Liver (tissue), 9 donors: ENCODE measurements around the gene CSAD. TPM values are rescaled to one million over a fixed set of nuclear protein-coding genes. Genes with fewer than 3 reads are reported as not detected.

Experiments
- DNase-seq: peaks from one replicate; pipeline ENCODE4 v3.0.0-alpha.2; 2017; ENCODE audit warnings: low spot score
- H3K27ac ChIP-seq, 2 donors: one replicate each; pipeline ENCODE4 v1.7.0; 2013; ENCODE audit warnings: inconsistent platforms in 2 of 2, low read length in 2 of 2, control low read depth in 1 of 2, low read depth in 1 of 2, mild to moderate bottlenecking in 1 of 2
- H3K27me3 ChIP-seq, 4 donors: one replicate each; pipeline versions ENCODE4 v1.6.1 to v1.7.0; 2013; ENCODE audit warnings: low read length in 3 of 4, inconsistent platforms in 1 of 4, mild to moderate bottlenecking in 1 of 4, moderate library complexity in 1 of 4; ENCODE audit not compliant: control insufficient read depth in 4 of 4, insufficient read depth in 4 of 4
- H3K36me3 ChIP-seq, 4 donors: one replicate each; pipeline versions ENCODE4 v1.6.1 to v1.7.0; 2013; ENCODE audit warnings: low read length in 3 of 4, mild to moderate bottlenecking in 3 of 4, low read depth in 1 of 4, moderate library complexity in 1 of 4; ENCODE audit not compliant: control insufficient read depth in 4 of 4, insufficient read depth in 3 of 4
- H3K4me1 ChIP-seq, 4 donors: one replicate each; pipeline versions ENCODE4 v1.6.1 to v1.7.0; 2013; ENCODE audit warnings: low read length in 3 of 4, mild to moderate bottlenecking in 3 of 4, moderate library complexity in 1 of 4; ENCODE audit not compliant: control insufficient read depth in 4 of 4, insufficient read depth in 4 of 4
- H3K4me3 ChIP-seq, 3 donors: one replicate each; pipeline versions ENCODE4 v1.6.1 to v1.7.0; 2013; ENCODE audit warnings: low read length in 3 of 3, control low read depth in 1 of 3, low read depth in 1 of 3, mild to moderate bottlenecking in 1 of 3
- H3K9ac ChIP-seq, 2 donors: one replicate each; pipeline ENCODE4 v1.7.0; 2013; ENCODE audit warnings: low read length in 2 of 2, mild to moderate bottlenecking in 2 of 2, moderate library complexity in 2 of 2, control low read depth in 1 of 2, low read depth in 1 of 2
- H3K9me3 ChIP-seq, 4 donors: one replicate each; pipeline versions ENCODE4 v1.6.1 to v1.7.0; 2013; ENCODE audit warnings: low read length in 3 of 4; ENCODE audit not compliant: control insufficient read depth in 4 of 4
- ATF3 ChIP-seq: IDR thresholded peaks from 2 replicates; pipeline ENCODE4 v1.6.1; 2016; ENCODE audit warnings: antibody characterized with exemption
- EGR1 ChIP-seq, 2 donors: IDR thresholded peaks; 2 replicates each; pipeline ENCODE4 v1.6.1; 2016 to 2018; ENCODE audit warnings: antibody characterized with exemption in 2 of 2, low read depth in 2 of 2
- FOXA1 ChIP-seq: IDR thresholded peaks from 2 replicates; pipeline ENCODE4 v1.6.1; 2016; ENCODE audit warnings: antibody characterized with exemption
- FOXA2 ChIP-seq: IDR thresholded peaks from 2 replicates; pipeline ENCODE4 v1.6.1; 2016; ENCODE audit warnings: antibody characterized with exemption
- GABPA ChIP-seq, 2 donors: IDR thresholded peaks in 1 of 2; conservative IDR thresholded peaks in 1 of 2; 2 replicates each; pipeline ENCODE4 v1.6.1; 2016; ENCODE audit warnings: antibody characterized with exemption in 2 of 2, mild to moderate bottlenecking in 1 of 2, moderate library complexity in 1 of 2
- HNF4A ChIP-seq, 2 donors: conservative IDR thresholded peaks; 2 replicates each; pipeline ENCODE4 v1.6.1; 2016; ENCODE audit warnings: antibody characterized with exemption in 2 of 2, mild to moderate bottlenecking in 2 of 2
- HNF4G ChIP-seq: IDR thresholded peaks from 2 replicates; pipeline ENCODE4 v1.6.1; 2016; ENCODE audit warnings: antibody characterized with exemption
- JUND ChIP-seq, 2 donors: IDR thresholded peaks; 2 replicates each; pipeline ENCODE4 v1.6.1; 2016; ENCODE audit warnings: antibody characterized with exemption in 2 of 2
- MAX ChIP-seq: IDR thresholded peaks from 2 replicates; pipeline ENCODE4 v1.6.1; 2016; ENCODE audit warnings: antibody characterized with exemption
- NR2F2 ChIP-seq: IDR thresholded peaks from 2 replicates; pipeline ENCODE4 v1.6.1; 2016; ENCODE audit warnings: antibody characterized with exemption
- RAD21 ChIP-seq, 2 donors: IDR thresholded peaks; 2 replicates each; pipeline ENCODE4 v1.6.1; 2016; ENCODE audit warnings: antibody characterized with exemption in 2 of 2, mild to moderate bottlenecking in 2 of 2
- RXRA ChIP-seq, 2 donors: IDR thresholded peaks; 2 replicates each; pipeline ENCODE4 v1.6.1; 2017 to 2018; ENCODE audit warnings: antibody characterized with exemption in 2 of 2, mild to moderate bottlenecking in 1 of 2
- SP1 ChIP-seq: IDR thresholded peaks from 2 replicates; pipeline ENCODE4 v1.6.1; 2018; ENCODE audit warnings: antibody characterized with exemption, mild to moderate bottlenecking
- TAF1 ChIP-seq: conservative IDR thresholded peaks from 2 replicates; pipeline ENCODE4 v1.6.1; 2016; ENCODE audit warnings: antibody characterized with exemption, mild to moderate bottlenecking
- YY1 ChIP-seq: IDR thresholded peaks from 2 replicates; pipeline ENCODE4 v1.6.1; 2016; ENCODE audit warnings: antibody characterized with exemption, mild to moderate bottlenecking
- ZBTB33 ChIP-seq: IDR thresholded peaks from 2 replicates; pipeline ENCODE4 v1.6.1; 2016; ENCODE audit warnings: antibody characterized with exemption
- WGBS: extraction: QIAGEN DNeasy Blood & Tissue Kit; methylation state at CpG from one replicate; pipeline ENCODE4 v1.1.7; 2013; 5-methylcytosine and 5-hydroxymethylcytosine counted together
- polyA plus RNA-seq, 2 donors: library from polyadenylated mRNA; stranded (reverse) in 1 of 2; unstranded in 1 of 2; fragments of 200-250 nt in 1 of 2; fragments of >200 nt in 1 of 2; fragmentation: Nextera tagmentation in 1 of 2; extraction: Ambion mirVana in 1 of 2; gene quantifications; one replicate each; pipeline versions ENCODE4 v1.2.1 to v1.2.3, GENCODE V29; 2013 to 2015
- total RNA-seq, 2 donors: library from RNA; depleted of rRNA; stranded (reverse); fragments of >200 nt; gene quantifications; one replicate each; pipeline ENCODE4 v1.2.3, GENCODE V29; 2014
- TF ChIP-seq, protein P1 (sequence below): fragments of 150-350 bp; IDR thresholded peaks from 2 replicates; pipeline ENCODE4 v1.5.1; 2017; ENCODE audit warnings: improper control_type of control experiment, low read depth, low read length; ENCODE audit not compliant: missing input control
- TF ChIP-seq, protein P2 (sequence below): IDR thresholded peaks from 2 replicates; pipeline ENCODE4 v1.6.1; 2016; ENCODE audit warnings: antibody characterized with exemption, mild to moderate bottlenecking
- donor health status: healthy.
- donor health status: healthy.
- donor health status: healthy.
- donor health status: healthy.
- donor health status: healthy.

The CSAD gene
- total and polyA plus RNA-seq, 4 donors: 4.4 to 41.5 (median 35.1) TPM

DNA sequence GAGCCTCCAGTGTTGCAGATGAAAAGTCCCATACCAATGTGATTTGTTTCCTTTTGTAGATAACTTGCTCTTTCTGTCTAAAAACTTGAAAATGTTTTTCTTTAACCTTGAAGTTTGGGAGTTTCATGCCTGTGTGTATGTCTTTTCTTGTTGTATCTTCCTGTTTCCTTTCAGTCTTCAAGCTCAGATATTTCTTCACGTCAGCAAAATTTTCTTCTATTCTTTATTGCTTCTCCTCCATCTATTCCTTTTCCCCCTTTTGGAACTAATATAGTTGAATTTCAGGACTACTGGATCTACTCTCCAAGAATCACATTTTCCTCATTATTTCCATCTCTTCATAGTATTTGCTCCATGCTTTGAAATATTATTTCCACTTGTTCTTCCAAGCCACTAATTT is 53.6 kb downstream of the CSAD start:
- no peaks in the 10 kb centered on the region for H3K4me1 ChIP-seq
- H3K27ac ChIP-seq: no peak overlapping the region
- H3K9me3 ChIP-seq: no peaks in the 10 kb centered on the region
- 85% methylated on average over 1 of the region's 1 CpG for WGBS
- TF ChIP-seq RAD21 (IDR thresholded peaks at IDR 0.05) (no peak), HNF4G (no peak), RXRA (IDR thresholded peaks at IDR 0.05) (no peak)
- no peak for DNase-seq
- no peaks in the 10 kb centered on the region for H3K36me3 ChIP-seq
- no peak overlapping the region for H3K4me3 ChIP-seq
- H3K9ac ChIP-seq: no peak overlapping the region
- no peaks in the 10 kb centered on the region for H3K27me3 ChIP-seq

GRCh38 chr12:53124352-53124723 is 56.4 kb downstream of the CSAD start:
- Histone ChIP-seq H3K9me3 (no peaks in the 10 kb centered on the region), H3K27me3 (no peaks in the 10 kb centered on the region), H3K4me1 (no peaks in the 10 kb centered on the region), H3K9ac (no peak overlapping the region), H3K36me3 (no peaks in the 10 kb centered on the region), H3K27ac (no peak overlapping the region), H3K4me3 (no peak overlapping the region)
- TF ChIP-seq FOXA2 (no peak), GABPA (IDR thresholded peaks at IDR 0.05 in 1 of 2, conservative IDR thresholded peaks at IDR 0.05 in 1 of 2) (no peak), EGR1 (IDR thresholded peaks at IDR 0.05; ENCODE audit: low read depth in 2 of 2) (no peak), FOXA1 (no peak), SP1 (no peak), YY1 (no peak), HNF4G (no peak), HNF4A (conservative IDR thresholded peaks at IDR 0.05) (no peak), JUND (IDR thresholded peaks at IDR 0.05) (no peak), TAF1 (no peak), RAD21 (IDR thresholded peaks at IDR 0.05) (no peak)
- no peak for DNase-seq

DNA sequence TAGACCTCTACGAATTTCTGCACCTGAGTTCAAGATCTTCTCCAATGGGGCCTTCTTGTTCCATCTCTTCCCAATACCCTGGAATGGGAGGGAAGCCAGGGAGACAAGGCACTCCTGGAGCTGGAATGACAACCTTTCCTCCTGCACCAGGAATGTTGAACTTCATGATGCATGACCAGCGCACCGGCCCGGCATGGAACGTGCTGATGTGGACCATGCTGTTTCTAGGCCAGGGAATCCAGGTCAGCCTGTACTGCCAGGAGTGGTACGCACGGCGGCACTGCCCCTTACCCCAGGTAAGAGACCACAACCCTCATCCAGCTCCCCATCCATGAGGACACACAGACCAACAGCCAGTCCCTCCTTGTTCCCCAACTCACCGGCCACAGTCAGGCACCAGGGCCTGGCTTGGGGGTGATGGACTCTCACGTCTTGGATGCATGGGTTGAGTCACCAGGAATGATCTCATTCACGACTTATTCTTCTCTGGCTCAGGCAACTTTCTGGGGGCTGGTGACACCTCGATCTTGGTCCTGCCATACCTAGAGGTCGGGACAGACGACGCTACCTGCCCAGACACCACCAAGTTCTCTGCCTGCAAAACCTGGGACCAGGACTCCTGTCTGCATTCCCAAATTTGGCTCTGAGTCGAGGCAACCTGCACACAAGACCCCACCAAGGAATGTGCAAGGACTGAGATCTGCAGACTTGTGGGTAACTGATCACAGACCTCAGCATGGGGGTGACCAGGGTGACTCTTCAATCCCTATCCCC is 57.0 kb downstream of the CSAD start:
- no peak overlapping the region for H3K27ac ChIP-seq
- H3K4me1 ChIP-seq: no peaks in the 10 kb centered on the region
- H3K27me3 ChIP-seq: no peaks in the 10 kb centered on the region
- no peaks in the 10 kb centered on the region for H3K36me3 ChIP-seq
- H3K4me3 ChIP-seq: no peak overlapping the region
- H3K9me3 ChIP-seq: no peaks in the 10 kb centered on the region
- H3K9ac ChIP-seq: no peak overlapping the region
- DNase-seq: no peak
- 96% methylated on average over 16 of the region's 16 CpGs for WGBS
- TF ChIP-seq ZBTB33 (no peak), NR2F2 (no peak), YY1 (no peak), JUND (IDR thresholded peaks at IDR 0.05) (no peak), SP1 (no peak), GABPA (IDR thresholded peaks at IDR 0.05 in 1 of 2, conservative IDR thresholded peaks at IDR 0.05 in 1 of 2) (no peak), HNF4G (no peak), FOXA2 (no peak), TAF1 (no peak), RAD21 (IDR thresholded peaks at IDR 0.05) (no peak), HNF4A (conservative IDR thresholded peaks at IDR 0.05) (no peak), EGR1 (IDR thresholded peaks at IDR 0.05; ENCODE audit: low read depth in 2 of 2) (no peak), FOXA1 (no peak), MAX (no peak), ATF3 (no peak), RXRA (IDR thresholded peaks at IDR 0.05) (no peak)
- TF ChIP-seq, protein P1, sequence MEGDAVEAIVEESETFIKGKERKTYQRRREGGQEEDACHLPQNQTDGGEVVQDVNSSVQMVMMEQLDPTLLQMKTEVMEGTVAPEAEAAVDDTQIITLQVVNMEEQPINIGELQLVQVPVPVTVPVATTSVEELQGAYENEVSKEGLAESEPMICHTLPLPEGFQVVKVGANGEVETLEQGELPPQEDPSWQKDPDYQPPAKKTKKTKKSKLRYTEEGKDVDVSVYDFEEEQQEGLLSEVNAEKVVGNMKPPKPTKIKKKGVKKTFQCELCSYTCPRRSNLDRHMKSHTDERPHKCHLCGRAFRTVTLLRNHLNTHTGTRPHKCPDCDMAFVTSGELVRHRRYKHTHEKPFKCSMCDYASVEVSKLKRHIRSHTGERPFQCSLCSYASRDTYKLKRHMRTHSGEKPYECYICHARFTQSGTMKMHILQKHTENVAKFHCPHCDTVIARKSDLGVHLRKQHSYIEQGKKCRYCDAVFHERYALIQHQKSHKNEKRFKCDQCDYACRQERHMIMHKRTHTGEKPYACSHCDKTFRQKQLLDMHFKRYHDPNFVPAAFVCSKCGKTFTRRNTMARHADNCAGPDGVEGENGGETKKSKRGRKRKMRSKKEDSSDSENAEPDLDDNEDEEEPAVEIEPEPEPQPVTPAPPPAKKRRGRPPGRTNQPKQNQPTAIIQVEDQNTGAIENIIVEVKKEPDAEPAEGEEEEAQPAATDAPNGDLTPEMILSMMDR: no peak
- TF ChIP-seq, protein P2, sequence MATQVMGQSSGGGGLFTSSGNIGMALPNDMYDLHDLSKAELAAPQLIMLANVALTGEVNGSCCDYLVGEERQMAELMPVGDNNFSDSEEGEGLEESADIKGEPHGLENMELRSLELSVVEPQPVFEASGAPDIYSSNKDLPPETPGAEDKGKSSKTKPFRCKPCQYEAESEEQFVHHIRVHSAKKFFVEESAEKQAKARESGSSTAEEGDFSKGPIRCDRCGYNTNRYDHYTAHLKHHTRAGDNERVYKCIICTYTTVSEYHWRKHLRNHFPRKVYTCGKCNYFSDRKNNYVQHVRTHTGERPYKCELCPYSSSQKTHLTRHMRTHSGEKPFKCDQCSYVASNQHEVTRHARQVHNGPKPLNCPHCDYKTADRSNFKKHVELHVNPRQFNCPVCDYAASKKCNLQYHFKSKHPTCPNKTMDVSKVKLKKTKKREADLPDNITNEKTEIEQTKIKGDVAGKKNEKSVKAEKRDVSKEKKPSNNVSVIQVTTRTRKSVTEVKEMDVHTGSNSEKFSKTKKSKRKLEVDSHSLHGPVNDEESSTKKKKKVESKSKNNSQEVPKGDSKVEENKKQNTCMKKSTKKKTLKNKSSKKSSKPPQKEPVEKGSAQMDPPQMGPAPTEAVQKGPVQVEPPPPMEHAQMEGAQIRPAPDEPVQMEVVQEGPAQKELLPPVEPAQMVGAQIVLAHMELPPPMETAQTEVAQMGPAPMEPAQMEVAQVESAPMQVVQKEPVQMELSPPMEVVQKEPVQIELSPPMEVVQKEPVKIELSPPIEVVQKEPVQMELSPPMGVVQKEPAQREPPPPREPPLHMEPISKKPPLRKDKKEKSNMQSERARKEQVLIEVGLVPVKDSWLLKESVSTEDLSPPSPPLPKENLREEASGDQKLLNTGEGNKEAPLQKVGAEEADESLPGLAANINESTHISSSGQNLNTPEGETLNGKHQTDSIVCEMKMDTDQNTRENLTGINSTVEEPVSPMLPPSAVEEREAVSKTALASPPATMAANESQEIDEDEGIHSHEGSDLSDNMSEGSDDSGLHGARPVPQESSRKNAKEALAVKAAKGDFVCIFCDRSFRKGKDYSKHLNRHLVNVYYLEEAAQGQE: no peak
